Thyroid gland (tissue), 4 donors: ENCODE measurements around the gene ZBTB40. TPM values are rescaled to one million over a fixed set of nuclear protein-coding genes. Genes with fewer than 3 reads are reported as not detected.

Source experiments
- DNase-seq, 2 donors: peaks; one replicate each; pipeline ENCODE4 v3.0.0-alpha.2; 2019
- H3K27ac ChIP-seq, 3 donors: fragments of 200-600 bp; sonication (generic); 1 replicate in 2 of 3; 2 replicates in 1 of 3; pipeline ENCODE4 v1.5.1; 2016 to 2019; ENCODE audit warnings: mild to moderate bottlenecking in 1 of 3, moderate library complexity in 1 of 3
- H3K27me3 ChIP-seq: fragments of 200-600 bp; sonication (generic); one replicate; pipeline ENCODE4 v1.5.1; 2019
- H3K36me3 ChIP-seq, 2 donors: fragments of 200-600 bp; sonication (generic); one replicate each; pipeline ENCODE4 v1.5.1; 2016 to 2019
- H3K4me1 ChIP-seq, 2 donors: fragments of 200-600 bp; sonication (generic); one replicate each; pipeline ENCODE4 v1.5.1; 2017 to 2019
- H3K4me3 ChIP-seq, 3 donors: fragments of 200-600 bp; sonication (generic); replicated peaks in 1 of 3; 1 replicate in 2 of 3; 2 replicates in 1 of 3; pipeline ENCODE4 v1.5.1; 2016; ENCODE audit warnings: mild to moderate bottlenecking in 1 of 3
- H3K9me3 ChIP-seq: fragments of 200-600 bp; sonication (generic); one replicate; pipeline ENCODE4 v1.5.1; 2017
- CTCF ChIP-seq, 6 experiments: fragments of 200-600 bp in 3 of 6; fragments of 450-650 bp in 3 of 6; sonication (generic) in 3 of 6; IDR thresholded peaks; one replicate each; pipeline ENCODE4 v1.5.1; 2016 to 2019; ENCODE audit warnings: antibody characterized with exemption in 6 of 6, mild to moderate bottlenecking in 2 of 6, inconsistent platforms in 1 of 6, moderate library complexity in 1 of 6
- POLR2A ChIP-seq, 2 donors: fragments of 450-650 bp; IDR thresholded peaks; one replicate each; pipeline ENCODE4 v1.6.1; 2017; ENCODE audit warnings: antibody characterized with exemption in 2 of 2, mild to moderate bottlenecking in 2 of 2, moderate library complexity in 1 of 2
- WGBS, 2 donors: methylation state at CpG; one replicate each; pipeline ENCODE4 v1.1.5; 2017; 5-methylcytosine and 5-hydroxymethylcytosine counted together
- intact Hi-C: fragments of 100-400 bp; cut with DNase I; formaldehyde crosslinking; loops from one replicate; pipeline ENCODE4 v1.15.1; 2023
- total RNA-seq, 4 donors: library from RNA; depleted of rRNA; stranded (reverse); fragments of >200 nt; gene quantifications; one replicate each; pipeline ENCODE4 v1.2.3, GENCODE V29; 2016

Gene ZBTB40
- total RNA-seq, 4 donors from 2014 or later, result 18.7 to 30.1 (median 23.8) TPM

DNA sequence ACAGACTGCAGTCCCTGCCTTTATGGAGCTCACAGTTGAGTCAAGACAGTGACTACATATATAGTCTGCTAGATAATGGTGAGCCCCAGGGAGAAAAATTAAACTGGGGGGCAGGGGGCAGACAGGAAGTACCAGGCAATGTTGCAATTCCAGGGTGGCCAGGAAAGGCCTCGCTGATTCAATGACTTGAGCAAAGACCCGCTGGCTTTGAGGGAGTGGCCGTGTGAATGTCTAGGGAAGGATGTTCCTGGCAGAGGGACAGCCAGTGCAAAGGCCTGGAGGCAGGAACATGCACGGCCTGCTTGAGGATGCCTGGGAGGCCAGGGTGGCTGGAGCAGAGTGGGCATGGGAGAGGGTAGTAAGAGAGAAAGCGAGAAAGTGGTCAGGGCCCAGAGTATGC lies 88.7 kb downstream of the ZBTB40 start:
- Histone ChIP-seq H3K4me3 (no peak overlapping the region), H3K27ac (no peak overlapping the region), H3K36me3 (no peaks in the 10 kb centered on the region), H3K27me3 (no peaks in the 10 kb centered on the region), H3K4me1 (no peaks in the 10 kb centered on the region), H3K9me3 (no peaks in the 10 kb centered on the region)
- DNase-seq, result no peak
- no peak for TF ChIP-seq POLR2A (IDR thresholded peaks at IDR 0.05)
- TF ChIP-seq CTCF (IDR thresholded peaks at IDR 0.05), result no peak
- intact Hi-C loops, result no loop called here
- 66 to 68% methylated on average over 5 of the region's 5 CpGs for WGBS, 2 donors

- Histone ChIP-seq H3K9me3 (no peaks in the 10 kb centered on the region), H3K4me3 (no peak overlapping the region), H3K27ac (no peak overlapping the region), H3K36me3 (no peaks in the 10 kb centered on the region), H3K4me1 (no peaks in the 10 kb centered on the region), H3K27me3 (no peaks in the 10 kb centered on the region)
- no peak for DNase-seq
- 74 to 82% methylated on average over 9 of the region's 9 CpGs for WGBS, 2 donors
- intact Hi-C loops, result no loop called here
- TF ChIP-seq POLR2A (IDR thresholded peaks at IDR 0.05) (no peak), CTCF (IDR thresholded peaks at IDR 0.05) (no peak)
Measured at GRCh38 chr1:22542886-22543285, 91.2 kb downstream of the ZBTB40 start.

GRCh38 chr1:22543679-22544078 lies 92.0 kb downstream of the ZBTB40 start:
- Histone ChIP-seq H3K36me3 (no peaks in the 10 kb centered on the region), H3K4me1 (no peaks in the 10 kb centered on the region), H3K4me3 (no peak overlapping the region), H3K27me3 (no peaks in the 10 kb centered on the region), H3K9me3 (no peaks in the 10 kb centered on the region), H3K27ac (no peak overlapping the region)
- intact Hi-C loops, result no loop called here
- no peak for TF ChIP-seq CTCF (IDR thresholded peaks at IDR 0.05)
- DNase-seq, result no peak
- 75 to 79% methylated on average over 6 of the region's 6 CpGs for WGBS, 2 donors

- H3K27me3 ChIP-seq, result no peaks in the 10 kb centered on the region
- TF ChIP-seq POLR2A (IDR thresholded peaks at IDR 0.05) (no peak), CTCF (IDR thresholded peaks at IDR 0.05) (no peak)
- H3K9me3 ChIP-seq, result no peaks in the 10 kb centered on the region
- H3K36me3 ChIP-seq, result no peaks in the 10 kb centered on the region
- no peaks in the 10 kb centered on the region for H3K4me1 ChIP-seq
- no peak overlapping the region for H3K27ac ChIP-seq
- no peak for DNase-seq
- WGBS, 2 donors, result 60 to 69% methylated on average over 11 to 12 of the region's 12 CpGs
- H3K4me3 ChIP-seq, result no peak overlapping the region
- intact Hi-C loops, result no loop called here
Measured at GRCh38 chr1:22544606-22545005, 93.0 kb downstream of the ZBTB40 start.

- Histone ChIP-seq H3K27ac (no peak overlapping the region), H3K4me1 (no peaks in the 10 kb centered on the region), H3K4me3 (no peak overlapping the region), H3K36me3 (no peaks in the 10 kb centered on the region), H3K9me3 (no peaks in the 10 kb centered on the region), H3K27me3 (no peaks in the 10 kb centered on the region)
- DNase-seq, result no peak
- intact Hi-C loops, result no loop called here
- WGBS, 2 donors, result 62 to 66% methylated on average over 13 of the region's 13 CpGs
- TF ChIP-seq POLR2A (IDR thresholded peaks at IDR 0.05) (no peak), CTCF (IDR thresholded peaks at IDR 0.05) (no peak)
Measured at GRCh38 chr1:22545141-22545540, 93.5 kb downstream of the ZBTB40 start.
